CD4-positive, alpha-beta T cell treated with Interleukin-12 subunit alpha and Interleukin-12 subunit beta, for 1 hour (primary cell): ENCODE data around the gene KRTAP10-6.
"Not testable (repeated sequence)": the region's sequence is repeated elsewhere in the genome, so short reads cannot be mapped to it uniquely, and the experiment has no call there.

Experiments used
- DNase-seq: peaks from one replicate; pipeline ENCODE4 v3.0.0-alpha.2; 2020

Gene KRTAP10-6

DNA sequence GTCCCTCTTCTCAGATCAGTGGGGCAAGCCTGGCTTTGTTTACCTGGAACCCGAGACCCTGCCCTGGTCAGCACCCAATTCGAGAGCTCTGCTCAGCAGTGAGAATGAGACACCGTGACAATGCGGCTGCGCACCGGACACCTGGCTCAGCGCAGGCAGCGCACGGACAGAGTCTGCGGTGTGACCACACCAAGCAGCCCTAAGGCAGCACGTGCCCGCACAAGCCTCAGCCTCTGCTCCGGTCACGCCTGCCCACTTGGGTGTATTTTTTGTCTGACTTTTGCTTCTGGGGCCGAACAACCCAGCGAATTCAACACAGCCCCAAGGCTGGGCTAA, 24.3 kb upstream of the KRTAP10-6 start:
- DNase-seq = no peak

DNA sequence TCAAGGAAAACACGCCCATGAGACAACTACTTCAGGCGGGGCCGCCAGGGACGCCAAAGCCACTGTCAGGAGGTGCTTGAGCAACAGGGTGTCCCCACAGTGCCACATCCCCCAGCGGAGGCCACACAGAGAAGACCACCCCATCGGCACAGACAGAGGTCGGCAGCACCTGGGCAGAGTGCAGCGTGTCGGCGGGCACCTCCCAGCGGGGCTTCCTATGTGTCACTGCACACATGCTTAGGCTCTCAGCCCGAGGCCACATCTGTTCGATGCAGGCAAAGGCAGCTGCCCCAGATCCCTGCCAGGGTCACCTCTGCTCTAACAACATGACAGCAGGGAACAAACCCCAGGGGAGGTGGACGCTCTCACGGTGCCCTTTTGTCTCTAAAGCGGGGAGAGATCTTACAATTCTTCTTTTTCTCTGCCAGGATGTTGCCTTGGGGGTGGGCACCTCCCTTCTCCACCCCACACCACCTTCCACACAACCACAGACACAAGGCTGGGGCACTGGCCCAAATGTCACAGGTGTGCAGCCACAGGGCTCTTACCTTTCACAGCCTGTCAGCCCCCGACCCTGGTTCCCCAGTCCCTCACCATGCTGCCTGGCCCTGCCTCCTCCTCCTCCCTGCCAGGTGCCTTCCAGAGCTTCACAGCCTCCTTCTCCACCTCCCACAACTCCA, 23.7 kb upstream of the KRTAP10-6 start:
- no peak for DNase-seq

DNA sequence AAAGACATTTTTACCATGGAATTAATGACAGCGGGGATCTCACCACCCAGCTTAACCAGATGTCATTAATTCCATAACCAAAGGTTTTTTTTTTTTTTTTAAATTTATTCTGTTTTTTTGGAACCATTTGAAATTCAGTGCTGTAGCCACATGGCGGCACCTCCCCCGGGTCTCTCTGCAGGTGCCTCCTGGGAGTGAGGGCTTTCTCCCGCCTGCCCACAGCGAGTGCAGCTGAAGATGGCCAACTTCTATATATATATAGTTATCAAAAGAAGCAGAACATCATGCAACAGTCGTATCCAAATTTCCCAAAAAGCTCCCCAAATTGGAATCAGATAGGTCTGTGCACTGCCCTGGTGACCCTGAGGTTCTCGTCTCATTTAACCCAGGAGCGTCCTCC, 23.2 kb upstream of the KRTAP10-6 start:
- DNase-seq = no peak

DNA sequence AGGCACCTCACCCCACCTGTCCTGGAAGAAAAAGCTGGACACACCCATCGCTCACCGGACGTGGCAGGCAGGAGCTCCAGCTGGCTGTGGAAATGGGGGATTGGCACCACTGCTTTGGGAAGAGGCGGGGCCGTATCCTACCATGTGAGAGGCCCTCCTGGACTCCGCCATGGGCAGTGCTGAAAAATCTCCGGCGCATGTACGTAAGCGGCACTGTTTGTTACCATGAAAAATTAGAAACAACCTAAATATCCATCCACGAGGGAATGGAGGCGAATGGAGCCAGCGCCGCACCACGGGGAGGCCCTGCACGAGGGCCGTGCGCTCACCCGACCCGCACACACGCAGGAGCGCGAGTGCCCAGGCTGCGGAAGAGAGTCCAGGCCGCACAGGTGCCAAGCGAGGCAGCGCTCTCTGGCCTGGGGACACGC, 22.7 kb upstream of the KRTAP10-6 start:
- no peak for DNase-seq

DNA sequence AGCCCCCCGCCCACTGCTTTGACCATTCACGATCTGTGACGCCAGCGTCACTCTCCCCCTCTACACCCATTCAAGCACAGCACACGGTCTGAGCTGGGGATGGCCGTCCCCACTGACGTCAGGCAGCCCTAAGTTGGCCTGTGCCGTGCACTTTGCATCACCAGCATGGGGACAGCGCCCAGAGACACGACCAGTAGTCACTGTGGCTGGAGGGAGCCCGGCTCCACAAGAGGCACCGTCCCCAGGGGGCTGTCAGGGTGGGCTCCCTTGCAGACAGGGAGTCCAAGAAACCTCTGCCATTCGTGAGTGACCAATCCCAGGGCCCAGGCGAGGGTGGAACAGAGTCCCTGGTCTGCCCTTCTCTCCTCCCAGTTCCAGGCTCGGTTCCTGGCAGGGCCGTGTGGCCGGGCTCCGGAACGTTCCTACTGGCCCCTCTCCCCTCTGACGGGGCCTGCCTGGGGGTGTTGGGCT, 21.9 kb upstream of the KRTAP10-6 start:
- no peak for DNase-seq

DNA sequence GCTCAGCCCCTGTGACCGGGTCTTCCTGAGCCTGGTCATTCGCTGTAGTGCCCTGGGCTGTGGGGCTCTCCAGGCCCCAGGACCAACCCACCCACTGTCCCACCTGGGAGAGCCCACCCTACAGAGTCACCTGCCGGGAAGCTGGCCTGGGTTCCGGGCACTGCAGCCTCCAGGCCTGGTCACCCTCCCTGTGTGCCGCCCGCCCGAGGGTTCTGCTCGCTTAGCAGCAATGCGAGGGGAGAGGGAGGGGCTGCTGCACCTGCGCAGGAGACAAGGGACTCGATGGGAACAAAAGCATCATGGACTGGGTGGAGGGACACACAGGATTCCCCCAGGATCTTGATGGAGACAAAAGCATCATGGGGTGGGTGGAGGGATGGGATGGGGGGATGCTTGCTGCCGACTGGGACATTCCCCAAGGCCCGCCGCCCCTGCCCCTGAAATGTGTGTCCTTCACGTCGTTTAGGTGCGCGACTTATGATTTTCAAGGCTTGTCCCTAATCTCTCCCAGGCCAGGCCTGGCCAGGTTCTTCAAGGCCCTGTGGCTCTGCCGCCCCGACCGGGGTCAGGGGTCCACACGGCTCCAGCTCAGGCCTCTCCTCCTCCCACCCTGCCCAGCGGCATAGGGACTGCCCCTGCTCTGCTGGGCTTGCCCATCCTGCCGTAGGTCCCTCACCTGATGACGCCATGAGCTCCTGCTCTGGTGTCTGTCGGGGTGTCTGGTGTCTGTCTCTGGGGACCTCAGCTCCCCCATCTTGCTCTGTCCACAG, 21.3 kb upstream of the KRTAP10-6 start:
- no peak for DNase-seq

DNA sequence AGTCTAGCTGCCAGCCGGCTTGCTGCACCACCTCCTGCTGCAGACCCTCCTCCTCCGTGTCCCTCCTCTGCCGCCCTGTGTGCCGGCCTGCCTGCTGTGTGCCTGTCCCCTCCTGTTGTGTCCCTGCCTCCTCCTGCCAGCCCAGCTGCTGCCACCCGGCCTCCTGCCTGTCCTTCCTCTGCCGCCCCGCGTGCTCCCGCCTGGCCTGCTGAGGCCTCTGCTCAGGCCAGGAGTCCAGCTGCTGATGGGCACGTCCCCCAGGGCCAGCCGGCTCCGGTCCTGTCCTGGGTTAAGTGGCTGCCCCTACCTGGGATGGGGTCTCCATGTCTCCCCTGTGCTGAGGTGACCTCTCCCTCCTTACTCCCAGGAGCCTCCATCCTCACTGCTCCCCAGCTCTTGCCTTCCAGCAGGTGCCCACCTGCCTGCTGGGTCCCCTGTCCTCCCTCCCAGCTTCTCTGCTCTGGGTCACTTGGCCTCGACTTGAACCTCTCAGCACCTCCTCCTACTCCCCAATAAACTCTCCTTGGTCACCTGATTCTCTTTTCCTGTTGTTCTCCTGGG, 20.4 kb upstream of the KRTAP10-6 start:
- no peak for DNase-seq

DNA sequence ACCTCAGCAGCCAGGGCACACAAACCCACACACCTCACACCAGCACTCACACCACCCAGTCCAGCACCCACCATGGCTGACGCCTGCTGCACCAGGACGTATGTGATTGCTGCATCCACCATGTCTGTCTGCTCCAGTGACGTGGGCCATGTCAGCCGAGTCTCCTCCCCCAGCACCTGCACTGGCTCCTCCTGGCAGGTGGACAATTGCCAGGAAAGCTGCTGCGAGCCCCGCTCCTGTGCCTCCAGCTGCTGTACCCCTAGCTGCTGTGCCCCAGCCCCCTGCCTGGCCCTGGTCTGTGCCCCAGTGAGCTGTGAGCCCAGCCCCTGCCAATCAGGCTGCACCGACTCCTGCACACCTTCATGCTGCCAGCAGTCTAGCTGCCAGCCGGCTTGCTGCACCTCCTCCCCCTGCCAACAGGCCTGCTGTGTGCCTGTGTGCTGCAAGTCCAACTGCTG, 19.8 kb upstream of the KRTAP10-6 start, which contains the start of gene KRTAP10-8:
TSS of gene KRTAP10-8 (plus strand) at position 51 of the 458 bp plus-strand sequence. CDS start at position 73, 22 bp downstream.
- no peak for DNase-seq

DNA sequence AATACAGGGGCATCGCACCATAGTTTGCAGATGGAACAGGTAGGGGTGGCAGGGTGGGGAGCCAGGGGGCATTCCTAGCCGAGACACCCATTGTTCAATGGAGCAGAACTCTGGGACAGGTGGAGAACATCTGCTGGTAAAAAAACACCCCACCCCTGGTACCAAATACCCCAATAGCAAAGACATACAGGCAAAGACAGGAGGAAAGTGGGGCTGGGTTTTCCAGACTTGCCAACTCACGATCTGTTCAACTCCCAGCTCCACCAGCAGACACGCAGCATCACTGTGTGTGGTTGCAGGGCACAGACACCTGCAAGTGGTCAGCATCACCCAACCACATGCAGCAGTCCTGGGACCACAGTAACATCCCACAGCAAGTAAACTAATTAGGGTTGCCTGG, 19.2 kb upstream of the KRTAP10-6 start:
- no peak for DNase-seq

DNA sequence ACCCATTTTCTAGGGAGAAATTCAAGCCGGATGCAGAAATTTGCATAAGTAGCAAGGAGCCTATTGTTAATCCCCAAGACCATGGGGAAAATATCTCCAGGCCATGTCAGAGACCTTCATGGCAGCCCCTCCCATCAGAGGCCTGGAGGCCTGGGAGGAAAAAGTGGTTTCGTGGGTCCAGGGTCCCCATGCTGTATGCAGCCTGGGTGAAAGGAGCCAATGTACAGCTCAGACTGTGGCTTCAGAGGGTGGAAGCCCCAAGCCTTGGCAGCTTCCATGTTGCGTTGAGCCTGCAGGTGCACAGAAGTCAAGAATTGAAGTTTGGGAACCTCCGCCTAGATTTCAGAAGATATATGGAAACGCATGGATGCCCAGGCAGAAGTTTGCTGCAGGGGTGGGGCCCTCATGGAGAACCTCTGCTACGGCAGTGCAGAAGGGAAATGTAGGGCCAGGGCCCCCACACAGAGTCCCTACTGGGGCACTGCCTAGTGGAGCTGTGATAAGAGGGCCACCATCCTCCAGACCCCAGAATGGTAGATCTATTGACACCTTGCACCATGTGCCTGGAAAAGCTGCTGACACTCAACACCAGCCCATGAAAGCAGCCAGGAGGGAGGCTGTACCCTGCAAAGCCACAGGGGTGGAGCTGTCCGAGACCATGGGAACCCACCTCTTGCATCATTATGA, 18.0 kb upstream of the KRTAP10-6 start:
- DNase-seq = not testable (repeated sequence)

DNA sequence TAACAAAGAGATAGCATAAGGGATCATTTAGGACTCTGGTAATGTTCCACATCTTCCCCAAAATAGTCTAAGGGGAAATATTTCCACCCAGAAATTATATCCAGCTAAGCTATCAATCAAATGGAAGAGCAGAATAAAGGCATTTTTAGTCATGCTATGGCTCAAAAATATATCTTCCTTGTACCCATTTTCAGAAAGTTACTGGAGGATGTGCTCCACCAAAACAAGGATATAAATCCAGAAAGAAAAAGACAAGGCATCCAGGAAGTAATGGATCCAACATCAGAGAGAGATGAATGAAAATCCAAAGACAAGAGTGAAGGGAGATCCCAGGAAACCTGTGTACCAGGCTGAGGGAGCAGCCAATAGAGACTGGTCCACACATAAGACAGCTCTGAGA, 16.9 kb upstream of the KRTAP10-6 start:
- no peak for DNase-seq

DNA sequence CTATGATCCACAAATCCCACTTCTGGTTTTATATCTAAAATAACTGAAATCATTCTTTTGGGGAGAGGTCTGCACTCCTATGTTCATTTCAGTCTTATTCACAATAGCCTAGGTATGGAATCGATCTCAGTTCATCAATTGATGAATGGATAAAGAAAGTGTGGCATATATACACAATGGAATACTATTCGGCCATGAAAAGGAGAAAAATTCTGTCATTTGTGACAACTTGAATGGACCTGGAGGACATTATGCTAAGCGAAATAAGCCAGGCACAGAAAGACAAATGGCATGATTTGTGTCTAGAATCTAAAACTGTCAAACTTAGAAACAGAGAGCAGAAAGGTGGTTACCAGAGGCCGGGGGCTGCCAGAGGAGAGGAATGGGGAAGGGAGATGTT, 14.2 kb upstream of the KRTAP10-6 start:
- no peak for DNase-seq

DNA sequence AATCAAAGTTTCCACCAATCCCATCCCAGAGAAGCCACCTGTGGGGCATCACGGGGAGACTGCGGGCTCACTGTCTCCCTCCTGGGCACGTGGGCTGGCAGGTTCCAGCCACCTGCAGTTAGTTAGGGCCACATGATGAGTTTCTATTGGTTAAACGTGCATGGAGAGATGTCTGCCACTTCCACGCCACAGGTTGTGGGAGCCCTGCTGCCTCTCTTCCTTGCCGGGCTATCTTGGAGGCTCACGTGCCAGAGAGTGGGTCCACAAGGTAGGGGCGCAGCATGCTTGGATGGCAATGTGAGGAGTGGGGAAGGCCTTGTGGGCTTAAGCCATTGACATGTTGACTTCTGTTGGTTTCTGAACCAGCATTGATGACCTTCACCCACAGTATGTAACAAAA, 11.6 kb upstream of the KRTAP10-6 start:
- DNase-seq = no peak

DNA sequence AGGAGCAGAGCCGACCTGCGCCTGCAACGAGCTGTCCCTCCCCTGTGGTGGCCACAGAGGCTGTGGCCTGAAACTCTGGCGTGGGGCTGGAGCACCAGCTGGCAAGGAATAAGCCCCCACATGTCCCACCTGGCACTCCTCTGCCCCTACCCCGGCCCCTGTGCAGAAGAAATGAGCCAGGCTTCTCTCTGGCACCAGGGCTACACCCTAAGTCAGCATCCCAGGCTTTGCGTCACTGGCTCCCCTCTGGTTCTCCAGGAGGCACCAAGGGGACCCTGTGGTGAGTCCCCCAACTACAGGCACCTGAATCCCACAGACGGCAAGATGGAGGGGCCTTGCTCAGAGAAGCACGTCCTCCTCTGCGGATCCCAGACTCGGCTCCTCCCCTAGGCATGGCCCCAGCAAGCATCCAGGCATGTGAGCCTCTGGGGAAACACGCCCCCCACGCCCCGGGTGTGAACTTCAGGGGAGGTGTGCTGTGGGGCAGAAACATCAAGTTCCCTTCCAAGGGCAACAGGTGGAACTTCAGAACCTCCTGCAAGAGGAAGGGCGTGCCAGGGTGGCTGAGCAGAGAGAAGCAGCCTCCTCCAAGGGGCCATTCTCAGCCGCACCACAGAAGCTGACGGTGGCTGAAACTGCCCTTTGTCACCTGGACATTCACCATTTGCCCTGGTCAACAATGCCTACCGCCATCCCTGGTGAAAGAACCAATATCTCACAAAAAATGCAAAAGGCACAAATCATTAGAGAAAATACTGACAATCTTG, 11.0 kb upstream of the KRTAP10-6 start:
- DNase-seq = no peak

DNA sequence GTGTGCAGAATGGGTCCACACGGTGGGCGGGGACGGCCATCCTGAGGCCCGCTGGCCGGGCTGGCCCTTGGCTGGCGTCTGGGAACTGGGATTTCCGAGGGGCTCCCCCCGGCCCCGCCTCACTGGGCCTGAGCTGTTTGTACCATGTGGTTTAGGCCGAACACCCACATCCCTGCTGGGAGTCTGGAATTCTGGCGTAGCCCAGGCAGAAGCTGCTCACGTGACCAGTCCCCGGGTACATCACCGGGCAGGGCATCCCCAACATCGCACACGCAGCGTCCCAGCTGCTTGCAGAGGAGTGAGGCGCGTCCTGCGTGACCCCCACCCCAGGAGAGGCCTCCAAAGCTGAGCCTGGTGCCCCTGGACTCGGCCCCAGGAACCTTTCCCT, 10.2 kb upstream of the KRTAP10-6 start:
- no peak for DNase-seq

DNA sequence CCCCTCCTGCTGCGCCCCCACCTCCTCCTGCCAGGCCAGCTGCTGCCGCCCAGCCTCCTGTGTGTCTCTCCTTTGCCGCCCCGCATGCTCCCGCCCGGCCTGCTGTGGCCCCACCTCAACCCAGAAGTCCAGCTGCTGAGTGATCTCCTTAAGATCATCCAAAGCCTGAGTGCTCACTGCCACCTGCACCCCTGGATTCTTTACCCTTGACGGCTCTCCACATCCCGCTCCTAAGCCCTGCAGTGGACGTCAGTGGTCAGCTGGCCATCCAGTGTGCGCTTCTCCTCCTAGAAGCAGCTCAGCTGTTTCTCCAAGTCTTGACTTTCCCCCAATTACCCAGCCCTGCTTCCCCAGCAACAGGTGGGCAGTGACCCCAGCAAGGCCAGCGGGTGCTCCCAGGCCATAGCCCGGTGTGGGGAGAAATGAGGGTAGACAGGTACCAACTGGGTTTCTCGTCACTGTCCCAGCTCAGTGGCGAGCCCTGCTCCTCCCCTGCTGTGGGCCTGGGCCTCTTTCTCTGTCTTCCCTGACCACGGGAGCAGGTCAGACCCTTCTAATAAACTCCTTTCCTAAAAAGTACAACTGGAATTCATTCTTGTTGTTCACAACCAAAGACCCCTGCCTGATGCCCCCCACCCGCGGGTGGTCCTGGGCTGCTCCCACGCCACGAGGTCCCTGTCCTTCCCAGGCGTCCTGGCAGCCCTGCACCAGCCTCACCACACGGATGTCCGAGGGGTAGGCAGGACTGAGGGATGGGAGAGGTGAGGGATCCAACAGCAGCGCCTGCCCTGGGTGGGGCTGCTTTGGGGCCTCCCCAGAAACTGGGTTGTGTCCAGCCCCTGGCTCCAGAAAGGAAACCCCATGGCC, 9.5 kb upstream of the KRTAP10-6 start:
- no peak for DNase-seq

DNA sequence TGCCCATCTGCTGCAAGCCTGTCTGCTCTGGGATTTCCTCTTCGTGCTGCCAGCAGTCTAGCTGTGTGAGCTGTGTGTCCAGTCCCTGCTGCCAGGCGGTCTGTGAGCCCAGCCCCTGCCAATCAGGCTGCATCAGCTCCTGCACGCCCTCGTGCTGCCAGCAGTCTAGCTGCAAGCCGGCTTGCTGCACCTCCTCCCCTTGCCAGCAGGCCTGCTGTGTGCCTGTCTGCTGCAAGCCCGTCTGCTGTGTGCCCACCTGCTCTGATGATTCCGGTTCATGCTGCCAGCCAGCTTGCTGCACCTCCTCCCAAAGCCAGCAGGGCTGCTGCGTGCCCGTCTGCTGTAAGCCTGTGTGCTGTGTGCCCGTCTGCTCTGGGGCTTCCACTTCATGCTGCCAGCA, 8.8 kb upstream of the KRTAP10-6 start:
- DNase-seq = not testable (repeated sequence)

DNA sequence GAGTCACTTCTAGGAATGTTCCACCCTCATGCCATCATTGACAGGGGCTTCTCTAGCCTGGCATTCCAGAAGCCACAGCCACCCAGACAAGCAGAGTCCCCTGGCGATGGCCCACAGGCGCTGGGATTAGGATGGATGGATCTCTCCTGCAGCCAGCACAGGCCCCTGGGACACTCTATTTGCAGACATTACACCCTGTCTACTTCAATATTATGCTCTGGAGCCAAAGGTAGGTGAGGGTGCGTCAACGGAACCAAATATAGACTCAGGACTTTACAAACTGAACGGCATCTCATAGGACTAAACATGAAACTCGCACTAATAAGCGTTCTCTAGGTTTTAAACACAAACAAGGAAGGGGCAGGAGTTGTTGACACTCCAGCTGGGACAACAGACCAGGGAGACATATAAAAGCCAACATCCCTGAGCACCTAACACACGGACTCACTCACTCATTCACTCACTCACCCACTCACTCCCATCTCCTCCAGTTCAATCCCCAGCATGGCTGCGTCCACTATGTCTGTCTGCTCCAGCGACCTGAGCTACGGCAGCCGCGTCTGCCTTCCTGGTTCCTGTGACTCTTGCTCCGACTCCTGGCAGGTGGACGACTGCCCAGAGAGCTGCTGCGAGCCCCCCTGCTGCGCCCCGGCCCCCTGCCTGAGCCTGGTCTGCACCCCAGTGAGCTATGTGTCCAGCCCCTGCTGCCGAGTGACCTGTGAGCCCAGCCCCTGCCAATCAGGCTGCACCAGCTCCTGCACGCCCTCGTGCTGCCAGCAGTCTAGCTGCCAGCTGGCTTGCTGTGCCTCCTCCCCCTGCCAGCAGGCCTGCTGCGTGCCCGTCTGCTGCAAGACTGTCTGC, 8.0 kb upstream of the KRTAP10-6 start, which contains the start of gene KRTAP10-7:
TSS of gene KRTAP10-7 (plus strand) at position 480 of the 861 bp plus-strand sequence. CDS start at position 505, 25 bp downstream.
- not testable (repeated sequence) for DNase-seq

DNA sequence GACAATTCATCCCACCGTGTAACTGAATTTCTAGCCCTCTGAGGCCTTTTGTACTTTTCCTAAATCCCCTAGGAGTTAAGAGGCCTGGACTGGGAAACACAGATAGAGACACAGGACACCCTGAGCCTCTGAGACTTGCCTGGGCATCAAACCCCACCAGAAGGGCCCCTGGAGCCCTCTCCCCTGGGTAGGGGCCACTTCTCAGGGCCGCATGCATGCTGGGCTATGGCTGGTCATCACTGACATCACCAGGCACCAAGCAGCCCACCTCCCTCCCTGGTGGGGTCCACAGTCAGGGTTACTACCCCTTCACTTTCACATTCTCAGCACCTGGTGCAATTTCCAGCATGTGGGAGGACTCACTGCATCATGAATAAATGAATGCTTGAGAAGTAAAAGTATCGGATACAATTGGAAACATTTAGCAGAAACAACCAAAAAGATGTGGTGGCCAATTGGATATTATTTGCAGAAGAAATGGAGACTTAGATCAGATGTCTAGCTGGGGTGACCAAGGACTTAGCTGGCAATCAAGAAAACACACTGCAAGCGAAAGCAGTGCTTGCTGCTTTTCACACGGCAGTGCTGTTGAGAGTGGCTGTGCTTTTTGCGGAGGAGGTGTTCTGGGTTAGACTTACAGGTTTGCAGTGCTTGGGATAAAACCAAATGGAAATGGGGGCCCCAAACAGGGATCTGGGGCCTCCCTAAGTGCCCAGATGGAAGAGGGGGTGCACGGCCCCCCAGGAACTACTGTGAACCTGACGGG, 7.1 kb upstream of the KRTAP10-6 start:
- no peak for DNase-seq

DNA sequence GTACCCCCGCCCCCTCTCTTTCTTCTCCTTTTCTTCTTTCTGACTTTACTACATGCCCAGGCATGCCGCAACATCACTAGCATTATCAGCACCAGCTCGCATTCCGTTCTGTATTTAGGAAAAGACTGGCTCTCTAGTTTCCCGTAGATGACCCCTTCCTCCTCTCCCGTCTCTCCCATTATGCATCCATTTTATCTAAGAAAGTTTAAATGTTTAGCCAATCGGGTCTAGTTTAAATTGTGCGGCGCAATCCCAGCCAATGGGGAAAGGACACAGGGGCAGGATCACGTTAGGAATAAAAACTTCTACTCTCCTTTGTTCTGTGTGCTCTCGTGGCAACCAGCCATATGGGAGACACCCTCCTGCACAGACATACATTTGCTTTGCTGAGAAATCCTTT, 5.8 kb upstream of the KRTAP10-6 start:
- DNase-seq = no peak
